ENCODE data around the gene IL23R.
"Not testable (repeated sequence)": the region's sequence is repeated elsewhere in the genome, so short reads cannot be mapped to it uniquely, and the experiment has no call there.

IL23R gene, protein sequence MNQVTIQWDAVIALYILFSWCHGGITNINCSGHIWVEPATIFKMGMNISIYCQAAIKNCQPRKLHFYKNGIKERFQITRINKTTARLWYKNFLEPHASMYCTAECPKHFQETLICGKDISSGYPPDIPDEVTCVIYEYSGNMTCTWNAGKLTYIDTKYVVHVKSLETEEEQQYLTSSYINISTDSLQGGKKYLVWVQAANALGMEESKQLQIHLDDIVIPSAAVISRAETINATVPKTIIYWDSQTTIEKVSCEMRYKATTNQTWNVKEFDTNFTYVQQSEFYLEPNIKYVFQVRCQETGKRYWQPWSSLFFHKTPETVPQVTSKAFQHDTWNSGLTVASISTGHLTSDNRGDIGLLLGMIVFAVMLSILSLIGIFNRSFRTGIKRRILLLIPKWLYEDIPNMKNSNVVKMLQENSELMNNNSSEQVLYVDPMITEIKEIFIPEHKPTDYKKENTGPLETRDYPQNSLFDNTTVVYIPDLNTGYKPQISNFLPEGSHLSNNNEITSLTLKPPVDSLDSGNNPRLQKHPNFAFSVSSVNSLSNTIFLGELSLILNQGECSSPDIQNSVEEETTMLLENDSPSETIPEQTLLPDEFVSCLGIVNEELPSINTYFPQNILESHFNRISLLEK

DNA sequence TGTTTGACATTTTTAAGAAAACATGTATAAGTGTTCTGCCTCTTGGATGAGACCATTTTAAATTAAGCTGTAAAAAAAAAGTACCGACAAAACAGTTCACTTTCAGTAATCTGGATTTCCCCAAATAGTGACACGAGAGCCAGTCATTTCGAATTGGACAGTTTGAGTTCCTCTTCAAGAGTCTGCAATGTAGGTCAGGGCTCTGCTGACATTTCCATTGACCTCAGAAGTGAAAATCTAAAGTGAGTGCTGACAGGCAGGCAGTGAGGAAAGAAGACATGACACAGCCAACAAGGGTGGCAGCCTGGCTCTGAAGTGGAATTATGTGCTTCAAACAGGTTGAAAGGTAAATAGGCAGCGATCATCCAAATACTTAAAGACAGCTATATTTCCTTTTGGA, at the start of gene IL23R:
Gene IL23R (plus strand): TSS at position 259 of the 400 bp plus-strand sequence. CDS start 1,667 bp downstream, outside the sequence.
- no peak for DNase-seq (ENCODE audit: low read depth)

DNA sequence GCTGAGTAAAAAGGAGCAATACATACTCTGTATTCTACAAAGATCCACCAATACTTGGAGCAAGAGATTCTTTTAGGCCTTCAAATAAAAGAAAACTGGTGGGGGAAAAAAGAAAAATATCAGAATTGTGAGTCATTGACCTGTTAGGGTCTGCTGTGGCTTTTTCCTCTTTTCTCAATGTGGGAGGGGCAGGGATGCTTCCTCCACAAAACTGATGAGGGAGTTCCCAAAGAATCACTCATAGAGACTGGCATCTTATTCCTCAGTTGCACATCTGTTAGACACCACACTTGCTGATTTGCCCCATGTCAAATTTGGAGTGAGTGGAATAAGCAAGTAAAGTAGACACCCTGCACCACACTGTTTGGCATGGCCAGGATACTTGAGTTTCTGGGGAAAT, 48.1 kb upstream of the IL23R start:
- DNase-seq (ENCODE audit: low read depth), result no peak

DNA sequence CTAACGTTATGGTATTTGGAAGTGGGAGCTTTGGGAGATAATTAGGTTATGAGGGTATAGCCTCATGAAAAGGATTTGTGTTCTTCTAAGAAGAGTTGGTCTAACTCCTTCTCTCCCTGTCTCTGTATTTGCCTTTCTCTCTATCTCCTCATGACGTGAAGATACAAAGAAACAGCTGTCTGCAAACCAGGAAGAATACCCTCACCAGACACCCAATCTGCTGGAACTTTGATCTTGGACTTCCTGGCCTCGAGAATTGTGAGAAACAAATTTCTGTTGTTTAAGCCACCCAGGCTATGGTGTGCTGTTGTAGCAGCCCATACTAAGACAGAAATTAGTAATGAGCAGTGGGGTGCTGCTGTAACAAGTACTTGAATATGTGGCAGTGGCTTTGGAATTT, 47.6 kb upstream of the IL23R start:
- DNase-seq (ENCODE audit: low read depth), result no peak

DNA sequence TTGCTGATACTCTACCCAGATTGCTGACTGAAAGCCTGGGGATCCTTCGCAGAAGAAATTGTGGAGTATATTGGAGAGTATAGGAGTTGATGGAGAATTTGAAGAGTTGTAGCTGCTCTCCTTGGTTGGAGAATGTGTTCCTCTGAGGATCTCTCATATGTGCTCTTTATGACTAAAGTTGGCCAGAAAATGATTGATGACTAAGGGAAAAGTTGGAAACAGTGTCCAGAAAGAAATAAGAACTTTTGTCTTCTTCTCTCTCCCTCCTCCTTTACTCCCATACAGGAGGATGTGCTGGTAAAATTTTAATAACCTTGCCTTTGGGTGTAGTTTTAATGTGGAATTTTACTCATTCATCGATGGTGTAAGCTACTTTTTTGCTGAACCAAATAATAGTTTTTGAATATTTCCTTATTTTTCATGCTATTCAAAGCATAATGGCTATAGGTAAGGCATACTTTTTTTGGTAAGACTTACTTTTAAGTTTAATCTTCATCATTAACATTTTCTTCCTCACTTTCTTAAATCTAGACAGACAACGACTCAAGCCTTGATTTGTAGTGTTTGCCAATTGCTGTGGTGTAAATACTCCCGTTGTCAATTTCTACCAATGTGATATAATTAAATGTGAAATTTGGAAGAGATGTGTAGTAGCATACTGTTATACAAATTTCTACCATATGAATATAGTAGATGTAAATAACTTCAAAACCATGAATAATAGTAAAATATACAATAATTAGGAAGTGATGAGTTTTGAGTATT, 45.2 kb upstream of the IL23R start:
- DNase-seq (ENCODE audit: low read depth), result no peak

DNA sequence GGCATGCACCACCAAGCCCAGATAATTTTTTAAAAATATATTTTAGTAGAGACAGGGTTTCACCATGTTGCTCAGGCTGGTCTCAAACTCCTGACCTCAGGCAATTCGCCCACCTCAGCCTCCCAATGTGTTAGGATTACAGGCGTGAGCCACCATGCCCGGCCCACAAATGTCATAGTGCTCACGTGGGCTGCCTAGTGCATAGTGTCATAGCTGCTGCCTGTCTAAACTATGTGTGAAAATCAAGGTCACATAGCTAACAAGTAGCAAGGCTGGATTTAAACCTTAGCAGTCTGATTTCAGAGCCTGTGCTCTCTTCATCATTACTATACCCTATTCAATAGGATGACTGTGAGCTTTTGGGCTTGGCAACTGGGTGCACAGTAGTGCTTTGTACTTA, 41.8 kb upstream of the IL23R start:
- no peak for DNase-seq (ENCODE audit: low read depth)

DNA sequence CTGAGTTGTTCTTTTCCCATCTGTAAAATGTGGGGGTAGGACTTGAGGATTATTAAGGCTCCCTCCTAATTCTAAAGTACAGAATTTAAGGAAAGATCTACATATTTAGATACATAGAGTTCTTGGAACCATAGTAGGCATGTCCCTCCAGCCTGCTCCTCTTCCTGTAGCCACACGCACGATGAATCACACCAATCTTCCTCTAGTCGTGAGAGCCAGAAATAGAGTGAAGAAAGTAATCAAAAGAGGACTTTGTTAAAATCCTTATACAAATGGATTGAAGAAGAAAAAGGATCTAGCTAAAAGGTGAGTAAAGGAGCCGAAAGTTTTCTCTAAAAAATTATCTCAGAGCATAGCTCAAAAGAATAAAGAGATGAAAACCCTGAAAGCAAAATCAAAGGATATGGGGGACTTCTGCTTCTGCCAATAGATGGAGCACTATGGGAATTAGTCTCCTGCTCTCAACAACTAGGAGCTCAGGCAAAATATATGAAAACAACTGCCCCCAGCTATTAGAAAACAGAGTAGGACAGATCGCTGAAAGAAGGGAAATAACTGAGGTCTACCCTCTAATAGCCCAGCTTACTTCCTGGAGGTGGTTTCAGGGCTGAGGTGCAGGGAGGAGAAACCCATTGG, 40.0 kb upstream of the IL23R start:
- DNase-seq (ENCODE audit: low read depth), result no peak

DNA sequence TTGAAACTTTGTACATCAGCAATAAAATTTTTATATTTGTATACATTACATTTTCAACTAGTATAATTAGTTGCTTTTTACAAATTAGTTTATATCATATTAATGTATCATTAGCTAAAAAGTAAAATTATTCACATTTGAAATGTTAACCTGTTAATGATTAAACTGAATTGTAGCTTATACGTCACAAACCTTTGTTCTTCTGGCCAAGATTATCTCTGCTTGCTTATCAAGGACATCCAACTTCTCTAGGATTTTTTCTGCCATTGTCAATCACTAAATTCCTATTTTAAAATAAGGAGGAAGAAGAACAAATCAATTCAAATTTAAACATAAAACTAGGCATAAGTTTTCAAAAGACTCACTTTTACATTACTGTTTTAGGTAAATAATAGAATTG, 39.3 kb upstream of the IL23R start:
- no peak for DNase-seq (ENCODE audit: low read depth)

DNA sequence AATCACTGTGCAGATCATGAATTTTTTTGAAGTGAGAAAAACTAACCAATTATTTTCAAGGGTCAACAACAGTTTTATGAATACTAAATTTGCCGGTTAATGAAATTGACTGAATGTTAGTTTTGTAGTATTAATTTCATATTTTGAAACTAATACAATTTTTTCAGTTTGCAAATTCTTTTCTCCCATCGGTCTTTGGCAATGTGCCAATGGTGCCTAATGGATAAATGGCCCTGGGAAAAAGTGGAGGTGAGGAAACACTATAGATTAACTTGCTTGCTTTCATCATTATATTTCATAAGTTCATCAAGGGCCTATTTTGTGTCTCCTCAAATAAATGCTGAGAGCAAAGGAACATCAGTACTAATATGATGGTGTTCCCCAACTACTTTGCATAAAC, 35.6 kb upstream of the IL23R start:
- DNase-seq (ENCODE audit: low read depth), result no peak

DNA sequence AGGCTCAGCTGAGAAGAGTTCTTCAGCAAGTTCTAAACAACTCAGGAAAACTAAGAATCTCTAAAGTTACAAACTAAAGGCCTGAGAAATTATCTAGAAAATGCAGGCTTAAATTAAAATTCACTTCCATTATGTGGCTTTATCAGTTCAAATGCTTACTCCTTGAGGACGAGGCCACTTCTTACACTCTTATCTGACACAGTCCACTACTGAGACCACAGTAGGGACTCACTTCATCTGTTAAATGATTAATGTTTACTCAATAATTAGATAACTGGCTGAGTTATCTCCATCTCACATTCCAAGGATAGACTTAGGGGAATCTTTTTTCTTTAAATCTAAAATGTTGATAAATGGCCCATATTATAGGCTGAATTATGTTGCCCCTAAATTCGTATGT, 33.1 kb upstream of the IL23R start:
- DNase-seq (ENCODE audit: low read depth), result no peak

DNA sequence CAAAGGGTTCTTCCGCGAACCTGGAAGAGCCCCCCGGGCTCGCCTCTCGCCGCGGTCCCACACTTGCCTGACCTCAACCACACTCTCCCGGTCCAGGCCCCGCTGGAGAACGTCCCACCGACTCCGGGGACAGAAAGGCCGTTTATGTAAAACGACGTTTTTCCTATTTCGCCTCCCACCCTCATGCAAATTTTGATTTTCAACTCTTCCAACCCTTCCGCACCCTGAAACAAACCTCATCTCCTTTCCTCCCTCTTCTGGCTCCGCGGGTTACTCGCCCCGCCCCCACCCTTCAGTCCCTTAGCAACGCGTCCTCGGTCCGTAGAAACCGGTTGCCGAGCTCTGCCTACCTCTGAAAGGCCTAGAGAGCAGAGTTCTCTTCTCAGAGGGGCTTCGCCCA, 31.6 kb upstream of the IL23R start, which contains the start of gene C1orf141:
Gene C1orf141 (minus strand): TSS at position 276 of the 400 bp plus-strand sequence. CDS start 7,730 bp downstream, outside the sequence.
- no peak for DNase-seq (ENCODE audit: low read depth)

DNA sequence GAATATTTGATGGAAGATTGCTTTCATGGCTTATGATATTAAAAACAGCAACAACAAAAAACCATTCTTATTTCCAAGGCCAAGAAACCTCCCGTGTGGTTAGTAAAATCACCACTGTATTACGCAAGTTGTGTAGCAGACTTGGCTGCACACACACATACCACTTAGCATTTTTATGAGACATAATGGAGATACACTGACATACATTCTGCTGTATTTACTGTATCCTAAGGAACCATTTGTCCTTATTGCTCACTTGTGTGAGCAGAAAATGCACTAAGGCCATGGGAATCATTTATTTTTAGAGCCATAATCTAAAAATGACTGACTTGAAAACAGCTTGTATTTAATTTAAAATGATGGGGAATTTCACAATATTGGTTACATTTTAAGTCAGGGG, 30.9 kb upstream of the IL23R start:
- DNase-seq (ENCODE audit: low read depth), result no peak

DNA sequence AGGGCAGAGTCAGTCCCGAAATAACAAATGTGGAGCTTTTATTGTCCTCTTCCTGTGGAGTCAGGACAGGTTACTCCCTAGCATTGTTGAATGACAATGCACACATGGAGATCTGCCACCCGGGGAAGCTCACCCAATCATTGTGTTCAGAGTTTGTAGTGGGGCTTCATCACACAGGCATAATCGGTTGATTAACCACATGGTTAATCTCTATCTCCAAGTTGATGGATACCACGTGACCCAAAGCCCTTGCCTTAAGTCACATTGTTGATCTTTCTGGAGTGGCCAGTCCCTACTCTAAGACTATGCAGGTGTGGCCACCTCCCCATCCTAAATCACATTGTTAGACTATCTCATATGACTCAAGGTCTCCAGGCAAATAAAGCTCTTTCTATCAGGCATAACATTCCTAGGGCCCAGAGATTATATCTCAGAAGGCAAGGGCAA, 28.9 kb upstream of the IL23R start:
- DNase-seq (ENCODE audit: low read depth), result no peak

DNA sequence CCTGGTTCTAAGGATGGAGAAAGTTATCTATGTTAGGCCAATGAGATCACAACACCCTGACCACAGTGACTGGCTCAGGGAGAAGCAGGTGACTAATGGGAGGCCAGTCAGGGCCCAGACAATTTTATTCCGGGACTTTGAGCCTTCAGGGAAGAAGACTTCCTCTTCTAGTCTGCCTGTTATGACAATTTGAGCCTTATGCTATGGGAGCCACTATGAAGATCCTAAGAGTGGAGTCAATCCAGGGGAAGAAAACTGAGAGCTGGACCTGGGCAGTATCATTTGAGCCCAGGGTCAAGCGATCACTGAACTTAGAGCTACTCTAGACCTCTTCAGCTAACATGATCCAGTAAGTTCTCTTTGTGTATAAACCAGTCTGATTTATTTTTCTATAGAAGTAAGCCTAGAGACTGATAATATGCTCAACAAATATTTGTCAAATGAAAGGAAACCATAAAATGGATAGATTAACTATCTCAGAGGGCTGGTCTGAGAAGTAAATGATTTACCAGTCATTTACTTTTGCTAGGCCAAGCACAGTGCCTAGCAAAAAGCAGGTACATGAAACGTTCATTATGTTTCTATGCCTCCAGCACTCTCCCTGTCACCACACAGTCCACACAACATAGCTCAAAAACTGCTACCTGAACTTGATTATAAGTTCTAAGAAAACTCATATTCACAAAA, 27.3 kb upstream of the IL23R start:
- no peak for DNase-seq (ENCODE audit: low read depth)

DNA sequence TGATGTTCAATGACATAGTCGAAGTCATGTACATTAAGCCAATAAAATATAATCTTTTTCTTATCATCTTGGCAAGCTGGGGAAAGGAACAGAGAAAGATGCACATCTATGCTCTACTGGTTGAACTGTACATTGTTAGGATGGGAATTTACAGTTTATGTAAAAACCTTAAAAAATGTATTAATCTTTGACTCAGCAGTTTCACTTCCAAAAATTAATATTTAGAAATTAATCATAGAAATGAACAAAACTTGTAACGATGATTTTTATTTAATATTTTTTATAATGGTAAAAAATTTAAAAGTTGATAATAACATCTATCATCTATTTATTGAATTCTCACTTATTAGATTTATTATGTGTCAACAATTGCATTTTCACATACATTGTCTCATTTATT, 25.8 kb upstream of the IL23R start:
- no peak for DNase-seq (ENCODE audit: low read depth)

DNA sequence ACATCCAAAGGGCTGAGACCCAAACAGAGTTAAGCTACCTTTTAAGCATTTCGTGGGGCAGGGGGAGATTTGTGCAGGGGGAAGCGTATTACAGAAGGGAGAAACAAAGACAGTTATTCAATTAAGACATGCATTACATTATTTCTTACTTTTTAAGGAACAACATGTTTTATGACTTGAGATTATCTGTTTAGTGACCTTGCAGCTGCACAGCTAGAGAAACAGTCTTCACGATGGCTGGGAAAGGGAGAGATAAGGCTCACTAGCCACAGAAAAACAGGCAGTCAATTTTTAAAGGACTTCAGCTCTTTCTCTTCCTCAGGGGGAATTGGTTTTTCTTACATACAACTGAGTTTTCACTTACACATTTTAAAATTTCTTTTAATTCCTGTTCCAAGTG, 24.4 kb upstream of the IL23R start:
- DNase-seq (ENCODE audit: low read depth), result not testable (repeated sequence)

DNA sequence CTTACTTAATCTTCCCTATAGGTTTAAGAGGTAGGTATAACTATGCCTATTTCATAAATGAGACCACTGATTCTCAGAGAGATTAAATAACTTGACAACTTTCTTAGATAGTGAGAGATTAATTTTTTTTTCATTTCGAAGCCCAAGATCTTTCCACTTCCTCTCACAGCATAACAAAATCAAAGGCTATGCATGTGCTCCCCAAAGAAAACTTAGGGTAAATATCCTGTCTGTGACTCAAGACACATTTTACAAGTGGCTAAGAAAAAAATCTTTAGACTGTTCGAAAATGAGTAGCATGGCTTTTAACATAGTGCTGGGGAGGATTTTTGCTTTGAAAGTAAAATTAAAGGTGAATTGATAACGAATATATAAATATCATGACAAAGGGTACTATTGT, 23.3 kb upstream of the IL23R start:
- DNase-seq (ENCODE audit: low read depth), result no peak

DNA sequence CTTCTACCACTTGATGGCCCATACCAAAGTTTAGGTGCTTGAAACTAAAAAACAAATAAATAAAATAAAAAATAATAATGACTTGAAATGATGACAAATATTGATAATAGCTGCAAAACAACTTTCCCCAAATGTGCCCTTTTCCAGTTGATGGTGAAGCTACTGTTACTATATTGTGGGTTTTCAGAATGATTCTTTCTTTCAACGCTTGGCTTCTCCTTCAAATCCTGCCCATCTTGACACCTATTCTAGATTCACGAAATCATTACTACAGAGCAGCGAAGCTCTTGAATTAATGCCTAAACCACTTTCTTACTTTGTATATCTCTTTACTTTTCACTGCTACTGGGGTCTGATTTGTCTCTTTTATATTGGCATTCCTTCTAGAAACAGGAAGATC, 22.3 kb upstream of the IL23R start:
- DNase-seq (ENCODE audit: low read depth), result no peak

DNA sequence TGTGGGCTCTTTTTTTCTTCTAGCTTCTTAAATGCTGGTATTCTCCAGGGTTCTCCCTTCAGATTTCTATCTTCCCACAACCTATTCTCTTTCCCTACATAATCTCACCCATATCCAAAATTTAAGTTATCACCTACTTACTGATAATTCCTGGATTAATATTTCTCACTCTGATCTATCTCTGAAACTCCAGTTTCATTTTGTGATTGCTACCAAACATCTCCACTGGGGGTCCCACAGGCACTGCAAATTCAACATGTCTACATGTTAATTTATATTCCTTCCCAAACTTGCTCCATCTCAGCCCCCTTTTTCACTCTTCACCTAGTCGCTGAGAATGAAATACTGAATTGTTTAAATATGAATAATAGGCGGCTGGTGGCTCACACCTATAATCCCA, 21.6 kb upstream of the IL23R start:
- DNase-seq (ENCODE audit: low read depth), result no peak

DNA sequence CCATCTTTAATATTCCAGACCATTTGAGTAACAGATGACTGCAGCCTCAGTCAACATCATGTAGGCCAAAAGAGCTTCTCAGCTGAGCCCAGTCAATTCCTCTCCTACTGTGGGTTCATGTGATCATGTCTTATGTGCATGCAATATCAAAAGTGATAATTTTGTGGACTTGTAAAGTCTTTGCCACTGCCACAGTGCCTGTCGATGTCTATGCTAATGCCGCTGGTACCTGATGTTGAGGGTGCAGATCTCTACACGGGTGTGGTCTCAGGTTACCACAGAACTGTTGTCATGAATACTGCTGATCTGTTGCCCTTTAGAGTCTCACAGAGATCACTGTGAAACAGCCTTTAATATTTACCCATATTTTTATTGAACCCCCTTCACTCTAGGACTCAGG, 20.2 kb upstream of the IL23R start:
- DNase-seq (ENCODE audit: low read depth), result no peak

DNA sequence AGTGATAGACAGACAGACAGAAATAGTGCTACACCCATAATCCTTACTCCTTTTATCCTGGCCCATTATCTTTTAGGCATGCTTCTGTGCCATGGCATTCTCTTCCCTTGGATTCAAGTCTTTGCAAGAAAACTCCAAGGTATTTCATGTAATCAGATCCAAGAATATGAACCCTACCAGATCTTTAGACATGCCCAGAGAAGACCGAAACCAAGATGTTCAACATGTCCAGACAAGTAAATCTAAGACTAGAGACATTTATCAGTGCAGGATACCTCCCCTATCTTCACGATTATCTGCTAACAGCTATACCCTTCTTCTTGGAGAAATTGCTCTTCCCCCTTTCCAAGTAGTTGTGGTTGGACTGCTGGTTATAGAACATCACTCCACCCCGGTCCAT, 19.7 kb upstream of the IL23R start:
- no peak for DNase-seq (ENCODE audit: low read depth)

DNA sequence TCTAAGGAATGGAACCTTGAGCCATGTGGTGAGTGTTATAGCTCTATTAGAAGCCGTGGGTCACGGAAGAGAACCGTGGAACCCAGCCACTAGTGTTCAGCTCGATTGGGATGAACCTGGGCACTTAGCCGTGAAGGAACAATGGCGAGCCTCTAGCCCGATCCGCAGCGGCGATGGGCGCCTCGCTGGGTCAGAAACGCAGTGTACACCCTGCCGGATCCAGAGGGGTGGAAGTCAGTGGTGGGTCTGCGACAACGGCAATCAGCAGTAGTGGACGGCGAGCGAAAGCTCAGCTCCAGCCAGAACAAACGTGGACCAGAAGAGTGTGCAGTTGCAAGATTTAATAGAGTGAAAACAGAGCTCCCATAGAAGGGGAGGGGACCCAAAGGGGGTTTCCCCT, 18.3 kb upstream of the IL23R start:
- not testable (repeated sequence) for DNase-seq (ENCODE audit: low read depth)
